Gastrocnemius medialis (tissue), 4 donors: ENCODE measurements around the gene DAND5.

ENCODE experiments used
- POLR2A ChIP-seq, 2 donors: fragments of 450-650 bp; IDR thresholded peaks; one replicate each; pipeline ENCODE4 v1.6.1; 2017; ENCODE audit warnings: antibody characterized with exemption in 2 of 2, mild to moderate bottlenecking in 2 of 2, moderate library complexity in 2 of 2
- TF ChIP-seq, protein P1 (sequence below), 5 experiments: fragments of 450-650 bp in 3 of 5; fragments of 200-600 bp in 2 of 5; sonication (generic) in 2 of 5; IDR thresholded peaks in 4 of 5; conservative IDR thresholded peaks in 1 of 5; 1 replicate in 4 of 5; 2 replicates in 1 of 5; pipeline ENCODE4 v1.5.1; 2016 to 2019; ENCODE audit warnings: antibody characterized with exemption in 5 of 5, mild to moderate bottlenecking in 3 of 5, moderate library complexity in 3 of 5

- TF ChIP-seq, protein P1, sequence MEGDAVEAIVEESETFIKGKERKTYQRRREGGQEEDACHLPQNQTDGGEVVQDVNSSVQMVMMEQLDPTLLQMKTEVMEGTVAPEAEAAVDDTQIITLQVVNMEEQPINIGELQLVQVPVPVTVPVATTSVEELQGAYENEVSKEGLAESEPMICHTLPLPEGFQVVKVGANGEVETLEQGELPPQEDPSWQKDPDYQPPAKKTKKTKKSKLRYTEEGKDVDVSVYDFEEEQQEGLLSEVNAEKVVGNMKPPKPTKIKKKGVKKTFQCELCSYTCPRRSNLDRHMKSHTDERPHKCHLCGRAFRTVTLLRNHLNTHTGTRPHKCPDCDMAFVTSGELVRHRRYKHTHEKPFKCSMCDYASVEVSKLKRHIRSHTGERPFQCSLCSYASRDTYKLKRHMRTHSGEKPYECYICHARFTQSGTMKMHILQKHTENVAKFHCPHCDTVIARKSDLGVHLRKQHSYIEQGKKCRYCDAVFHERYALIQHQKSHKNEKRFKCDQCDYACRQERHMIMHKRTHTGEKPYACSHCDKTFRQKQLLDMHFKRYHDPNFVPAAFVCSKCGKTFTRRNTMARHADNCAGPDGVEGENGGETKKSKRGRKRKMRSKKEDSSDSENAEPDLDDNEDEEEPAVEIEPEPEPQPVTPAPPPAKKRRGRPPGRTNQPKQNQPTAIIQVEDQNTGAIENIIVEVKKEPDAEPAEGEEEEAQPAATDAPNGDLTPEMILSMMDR (IDR thresholded peaks at IDR 0.05 in 4 of 5, conservative IDR thresholded peaks at IDR 0.05 in 1 of 5) = no peak
- no peak for TF ChIP-seq POLR2A (IDR thresholded peaks at IDR 0.05)
Measured at GRCh38 chr19:12986726-12987125, 17.4 kb downstream of the DAND5 start.
